ENCODE measurements around the gene MTRF1L.
"Not testable (repeated sequence)": the region's sequence is repeated elsewhere in the genome, so short reads cannot be mapped to it uniquely, and the experiment has no call there.

The MTRF1L gene

DNA sequence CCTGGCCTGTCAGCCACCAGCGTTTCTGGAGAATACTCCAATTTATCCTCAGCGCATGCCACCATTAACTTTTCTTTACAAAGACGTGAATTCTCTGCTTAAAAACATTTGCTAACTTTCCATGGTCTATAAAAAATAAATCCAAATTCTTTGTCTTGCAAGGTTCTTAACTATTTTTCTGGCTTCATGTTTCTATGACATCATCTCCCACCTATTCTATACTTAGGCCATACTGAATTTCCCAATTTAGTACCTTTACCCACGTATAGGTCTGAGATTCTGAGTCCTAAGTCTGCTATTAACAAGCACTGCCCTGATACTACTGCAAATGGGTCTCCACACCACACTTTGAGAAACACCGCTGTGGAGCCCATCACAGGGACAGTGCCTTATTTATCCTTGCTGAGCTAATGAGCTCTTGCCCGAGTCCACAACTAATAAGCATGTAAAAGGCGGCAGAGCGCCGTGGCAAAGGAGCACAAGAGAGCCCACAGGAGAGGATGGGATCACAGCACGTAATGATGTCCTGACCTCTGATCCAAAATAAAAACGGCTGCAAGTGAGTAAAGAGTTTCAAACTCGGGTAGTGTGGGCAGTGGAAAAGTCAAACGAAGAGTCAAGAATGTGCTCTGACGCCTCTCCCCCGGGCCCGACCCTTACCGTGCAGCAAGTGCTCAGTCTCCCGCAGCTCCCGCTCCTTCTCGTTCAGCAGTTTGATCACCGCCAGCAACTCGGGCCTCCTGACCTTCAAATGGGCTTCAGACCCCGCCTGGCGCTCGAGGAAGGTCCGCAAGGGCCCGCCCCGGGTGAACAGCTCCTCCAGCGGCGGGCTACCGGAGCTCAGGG, 519 bp downstream of the MTRF1L start:
- no peak for DNase-seq

DNA sequence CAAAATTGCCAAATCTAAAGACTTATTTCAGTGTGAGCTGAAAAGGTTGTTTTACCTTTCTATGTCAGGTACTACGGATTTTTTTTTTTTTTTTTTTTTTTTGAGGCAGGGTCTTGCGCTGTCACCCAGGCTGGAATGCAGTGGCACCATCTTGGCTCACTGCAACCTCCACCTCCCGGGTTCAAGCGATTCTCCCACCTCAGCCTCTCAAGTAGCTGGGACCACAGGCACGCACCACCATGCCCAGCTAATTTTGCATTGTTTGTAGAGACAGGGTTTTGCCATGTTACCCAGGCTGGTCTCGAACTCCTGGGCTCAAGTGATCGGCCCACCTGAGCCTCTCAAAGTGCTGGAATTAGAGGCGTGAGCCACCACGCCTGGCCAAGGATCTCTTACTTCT, 1.7 kb downstream of the MTRF1L start:
- not testable (repeated sequence) for DNase-seq

DNA sequence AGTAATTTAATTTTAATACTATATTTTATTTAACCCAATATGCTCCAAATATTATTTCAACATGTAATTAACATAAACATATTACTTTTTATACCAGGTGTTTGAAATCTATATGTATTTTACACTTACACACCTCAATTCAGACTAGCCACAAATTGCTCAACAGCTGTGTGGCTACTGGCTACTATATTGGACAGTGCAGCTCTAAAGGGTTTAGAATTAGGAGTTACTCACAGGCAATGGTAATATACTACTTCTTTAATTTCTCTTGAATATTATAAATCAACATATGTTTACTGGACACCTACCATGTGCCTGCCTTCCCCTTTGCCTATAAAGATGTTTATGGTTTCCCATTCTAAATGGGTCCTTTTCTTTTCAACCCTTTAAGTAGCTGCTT, 2.3 kb downstream of the MTRF1L start:
- no peak for DNase-seq

DNA sequence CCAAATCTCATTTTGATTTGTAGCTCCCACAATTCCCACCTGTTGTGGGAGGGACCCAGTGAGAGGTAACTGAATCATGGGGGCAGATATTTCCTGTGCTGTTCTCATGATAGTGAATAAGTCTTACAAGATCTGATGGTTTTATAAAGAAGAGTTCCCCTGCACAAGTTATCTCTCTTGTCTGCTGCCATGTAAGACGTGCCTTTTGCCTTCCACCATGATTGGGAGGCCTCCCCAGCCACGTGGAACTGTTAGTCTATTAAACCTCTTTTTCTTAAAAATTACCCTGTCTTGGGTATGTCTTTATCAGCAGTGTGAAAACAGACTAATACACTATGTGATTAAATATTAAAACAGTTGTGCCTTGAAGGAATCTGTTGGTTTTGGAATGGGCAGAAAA, 3.0 kb downstream of the MTRF1L start:
- not testable (repeated sequence) for DNase-seq

DNA sequence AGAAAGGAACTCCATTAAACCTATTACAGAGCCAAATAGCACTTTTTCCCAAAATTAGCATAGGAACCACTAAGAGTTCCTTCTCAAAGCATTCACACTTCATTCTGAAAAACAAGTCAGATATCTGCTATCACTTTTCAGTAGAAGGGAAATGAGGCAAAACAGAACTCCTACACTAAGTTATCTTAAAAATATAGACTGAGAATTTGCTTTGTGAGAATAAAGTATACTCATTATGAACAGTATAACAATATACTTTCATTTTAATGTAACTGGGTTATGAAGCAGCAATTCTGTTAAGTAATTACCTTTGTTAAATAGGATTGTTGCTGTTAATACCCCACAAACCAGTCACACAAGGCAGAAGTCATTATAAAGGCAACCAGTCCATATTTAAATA, 8.7 kb downstream of the MTRF1L start:
- no peak for DNase-seq

DNA sequence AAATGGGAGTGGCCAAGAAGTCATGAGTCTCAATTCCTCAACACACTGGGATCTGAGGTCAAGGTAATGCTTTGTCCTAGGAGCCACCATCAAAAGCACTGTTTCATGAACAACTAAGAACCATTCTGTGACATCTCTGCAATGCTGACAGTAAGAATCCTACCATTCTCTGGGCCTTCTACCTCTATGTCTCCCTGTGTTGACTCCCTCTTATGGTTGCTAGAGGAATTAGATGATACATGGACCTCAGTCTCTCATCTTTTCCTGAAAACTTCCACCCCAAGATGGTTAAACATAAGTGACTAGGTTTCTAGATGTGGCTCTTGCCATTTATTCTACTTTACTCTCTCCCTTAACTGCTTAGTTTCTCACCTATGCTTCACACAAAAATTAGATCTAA, 9.1 kb downstream of the MTRF1L start:
- no peak for DNase-seq

DNA sequence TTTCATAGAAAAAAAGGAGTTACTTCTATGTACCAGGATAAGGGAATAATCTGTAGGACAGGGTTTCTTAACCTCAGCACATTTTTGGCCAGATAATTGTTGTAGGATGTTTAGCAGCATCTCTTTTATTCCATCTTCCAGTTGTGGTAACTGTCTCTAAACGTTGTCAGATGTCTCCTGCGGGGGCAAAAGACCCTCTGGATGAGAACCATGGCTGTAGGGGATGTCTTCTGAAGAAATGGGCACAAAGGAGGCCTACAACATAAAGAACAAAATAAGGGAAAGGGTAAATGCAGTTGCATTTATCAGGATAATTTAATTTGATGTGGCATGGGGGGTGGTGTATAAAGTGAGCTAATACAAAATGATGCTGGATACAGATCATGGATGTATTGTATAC, 15.5 kb downstream of the MTRF1L start:
- DNase-seq: no peak

DNA sequence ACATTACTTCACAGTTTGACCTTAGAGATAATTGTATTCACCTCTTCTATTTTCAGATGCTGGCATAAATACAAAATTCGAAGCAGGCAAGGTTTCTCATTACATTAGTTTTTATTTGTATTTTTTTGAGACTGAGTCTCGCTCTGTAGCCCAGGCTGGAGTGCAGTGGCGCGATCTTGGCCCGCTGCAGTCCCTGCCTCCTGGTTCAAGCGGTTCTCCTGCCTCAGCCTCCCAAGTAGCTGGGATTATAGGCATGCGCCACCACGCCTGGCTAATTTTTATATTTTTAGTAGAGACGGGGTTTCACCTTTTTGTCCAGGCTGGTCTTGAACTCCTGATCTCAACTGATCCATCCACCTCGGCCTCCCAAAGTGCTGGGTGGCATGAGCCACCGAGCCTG, 17.2 kb downstream of the MTRF1L start:
- DNase-seq: not testable (repeated sequence)

DNA sequence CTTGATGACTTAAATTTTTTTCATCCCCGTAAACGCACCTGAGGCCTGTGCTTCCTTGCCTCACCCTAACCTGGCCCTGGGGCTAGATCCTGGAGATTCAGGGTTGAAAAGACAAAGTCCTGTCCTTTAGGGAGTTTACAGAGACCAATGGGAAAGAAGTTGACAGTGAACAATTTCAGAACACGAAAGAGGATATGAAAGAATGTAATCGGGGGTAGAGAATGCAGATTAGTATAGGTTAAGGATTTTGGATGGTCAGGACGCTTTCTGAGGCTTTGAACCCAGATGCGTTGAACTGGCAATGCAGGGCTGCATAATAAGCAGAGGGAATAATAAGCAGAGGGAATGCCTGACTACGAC, 18.0 kb downstream of the MTRF1L start:
- no peak for DNase-seq

DNA sequence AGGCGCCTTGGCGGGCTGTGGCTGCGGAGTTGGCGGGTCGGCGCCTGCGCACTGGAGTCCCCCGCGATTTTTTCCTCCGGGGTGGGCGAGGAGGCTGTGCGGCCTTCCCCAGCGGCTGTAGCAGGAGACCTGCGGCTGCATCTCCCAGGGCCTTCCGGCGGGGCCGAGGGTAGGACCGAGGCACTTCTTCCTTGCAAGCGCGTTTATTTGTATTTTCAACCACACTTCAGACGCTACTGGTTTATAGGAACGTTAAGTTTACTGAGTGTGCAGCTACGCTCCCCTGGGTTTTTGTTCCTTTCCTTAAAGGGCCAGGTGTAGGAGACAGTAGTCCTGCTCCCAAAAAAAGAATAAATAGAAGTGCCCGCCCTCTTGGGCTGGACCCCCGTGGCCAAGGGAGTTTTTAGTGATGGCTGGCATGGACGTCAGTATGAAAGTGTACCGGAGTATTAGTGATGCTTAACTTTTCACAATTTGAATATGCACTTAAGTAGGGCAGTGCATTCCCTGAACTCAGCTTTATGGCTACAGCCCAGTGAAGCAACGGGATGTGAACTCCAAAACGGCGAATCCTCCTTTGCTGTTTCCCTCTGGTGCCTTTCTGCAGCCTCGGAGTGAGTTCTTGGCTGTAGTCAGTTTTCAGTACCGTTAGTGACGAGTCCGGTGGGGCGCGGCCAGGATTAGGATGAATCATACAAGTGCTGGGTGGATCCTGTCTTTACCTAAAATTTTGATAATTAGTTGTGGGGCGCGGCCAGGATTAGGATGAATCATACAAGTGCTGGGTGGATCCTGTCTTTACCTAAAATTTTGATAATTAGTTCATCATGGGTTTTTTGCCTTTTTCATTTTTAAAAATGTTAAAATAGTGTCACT, 18.6 kb downstream of the MTRF1L start:
- peak; percentile 60 to 64 for DNase-seq

DNA sequence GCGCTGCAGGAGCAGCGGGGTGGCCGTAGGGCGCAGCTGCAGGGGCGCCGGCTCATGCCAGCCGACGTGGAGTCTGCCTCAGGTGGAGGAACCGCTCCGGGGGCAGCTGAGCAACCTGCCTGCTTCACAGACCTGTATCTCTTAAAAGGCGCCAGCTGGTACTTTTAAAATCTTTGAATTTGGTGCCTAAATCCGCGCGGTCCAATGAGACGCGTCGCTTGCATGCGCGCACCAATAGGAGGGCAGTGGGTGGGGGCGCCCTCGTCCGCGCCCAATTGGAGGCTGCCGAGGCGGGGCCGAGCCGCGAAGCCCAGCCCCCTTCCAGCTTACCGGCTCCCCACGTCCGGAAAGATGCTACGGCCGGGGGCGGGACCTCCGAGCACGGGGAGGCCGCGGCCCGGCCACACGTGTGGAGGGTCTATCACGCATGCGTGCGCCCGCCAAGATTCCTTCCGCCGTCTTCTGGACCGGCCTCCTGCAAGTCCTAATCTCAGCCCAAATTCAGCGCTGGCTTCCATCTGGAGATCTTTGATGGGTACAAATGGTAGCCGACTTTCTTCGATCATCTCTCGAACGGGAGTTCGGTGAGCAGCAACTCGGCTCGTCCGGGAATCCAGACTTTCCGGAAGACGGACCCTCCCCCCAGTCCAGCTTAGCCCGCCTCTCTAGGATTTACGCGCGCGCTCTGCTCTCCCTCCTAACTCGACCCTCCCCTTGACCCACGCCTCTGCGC, 19.4 kb downstream of the MTRF1L start, which contains the start of gene FBXO5:
FBXO5 (minus strand) TSS at position 138 of the 733 bp plus-strand sequence; CDS start at position 56, 82 bp downstream.
- peak; percentile 98 for DNase-seq

DNA sequence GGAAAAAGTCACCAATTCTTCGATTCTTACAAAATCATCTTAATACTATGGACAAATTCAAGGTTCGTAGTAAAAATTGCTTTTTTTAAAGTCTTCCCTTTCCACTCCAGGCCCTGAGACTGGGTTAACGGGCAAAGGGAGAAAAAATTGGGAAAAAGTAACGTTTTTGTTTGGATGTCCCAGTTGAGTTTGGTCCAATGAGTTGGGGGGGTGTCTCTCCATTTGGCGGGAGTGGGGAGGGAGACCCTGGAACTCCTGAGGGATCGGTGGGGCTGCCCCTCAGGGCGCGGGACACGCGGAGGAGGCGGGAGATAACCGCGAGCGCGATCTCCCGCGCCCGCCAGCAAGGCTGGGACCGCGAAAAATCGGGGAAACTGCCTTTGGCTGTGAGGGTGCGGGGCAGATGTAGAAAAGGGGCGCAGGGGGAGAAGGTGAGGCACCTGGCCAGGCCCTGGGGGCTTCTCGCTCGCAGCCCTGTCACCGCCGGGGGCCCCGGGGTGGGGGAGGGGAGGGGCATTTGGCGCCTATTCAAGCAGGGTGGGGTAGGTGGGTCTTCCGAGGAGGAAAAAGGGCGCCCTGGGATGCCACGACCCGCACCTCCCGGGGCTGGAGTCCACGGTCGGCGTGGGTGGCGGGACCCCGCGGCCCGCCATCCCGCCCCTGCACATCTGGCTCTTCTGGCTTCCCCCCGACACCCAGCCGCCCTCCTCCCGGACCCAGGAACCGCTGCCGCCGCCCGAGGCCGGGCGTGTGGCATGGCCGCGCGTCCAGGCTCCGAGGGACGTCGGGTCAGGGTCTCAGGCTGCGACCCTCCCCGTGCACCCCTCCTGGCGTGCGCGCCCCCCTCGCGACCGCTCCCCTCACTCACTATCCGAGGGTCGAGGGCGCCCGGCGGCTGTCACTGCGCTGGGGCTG, 20.3 kb downstream of the MTRF1L start:
- no peak for DNase-seq

DNA sequence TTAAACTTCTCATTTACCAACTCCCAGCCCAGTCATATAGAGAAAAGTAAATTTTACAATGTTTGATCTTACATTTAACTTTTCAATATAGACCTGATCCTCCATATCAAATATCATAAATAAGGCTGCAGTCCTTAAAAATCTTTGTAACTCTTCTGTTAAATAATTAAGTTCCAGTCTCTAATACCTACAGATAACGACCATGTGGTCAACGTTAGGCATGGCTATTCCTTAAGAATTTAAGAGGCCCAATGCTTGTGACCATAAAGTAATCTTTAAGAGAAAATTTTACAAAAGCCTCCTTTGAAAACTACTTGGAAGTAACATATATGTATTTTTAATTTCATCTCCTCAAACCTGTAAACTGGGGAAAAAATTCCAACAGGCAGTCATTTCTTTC, 21.3 kb downstream of the MTRF1L start:
- DNase-seq: no peak

DNA sequence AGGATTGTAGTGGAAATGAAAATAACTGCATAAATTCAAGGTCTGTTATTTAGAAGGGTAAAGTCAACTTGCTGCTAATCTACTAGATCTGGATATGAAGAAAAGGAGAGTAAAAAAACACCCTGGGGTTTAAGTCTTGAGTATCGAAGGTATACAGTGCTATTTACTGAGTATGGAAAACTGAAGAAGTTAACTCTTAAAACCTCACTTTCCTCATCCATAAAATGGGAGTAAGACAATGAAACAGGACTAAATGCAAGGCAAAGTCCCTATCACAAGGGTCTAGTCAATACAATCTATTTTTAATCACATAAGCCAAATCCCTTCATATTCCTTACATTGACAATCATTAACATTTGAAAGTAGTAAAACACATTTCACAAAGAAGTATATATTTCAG, 21.9 kb downstream of the MTRF1L start:
- DNase-seq: no peak

DNA sequence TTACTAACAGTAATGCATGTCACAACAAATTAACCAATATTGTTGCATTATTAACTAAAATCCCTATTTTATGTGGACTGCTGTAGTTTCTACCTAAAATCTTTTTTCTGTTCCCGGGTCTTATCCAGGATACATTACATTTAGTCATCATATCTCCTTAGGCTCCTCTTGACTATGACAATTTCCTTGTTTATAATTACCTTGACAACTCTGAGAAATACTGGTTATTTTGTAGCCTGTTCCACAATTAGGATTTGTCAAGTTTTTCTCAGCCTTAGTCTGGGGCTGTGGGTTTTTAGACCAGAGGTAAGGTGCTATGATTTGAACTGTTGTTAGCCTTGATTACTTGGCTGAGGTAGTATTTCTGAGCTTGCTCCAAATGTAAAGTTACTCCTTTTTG, 23.4 kb downstream of the MTRF1L start:
- no peak for DNase-seq

DNA sequence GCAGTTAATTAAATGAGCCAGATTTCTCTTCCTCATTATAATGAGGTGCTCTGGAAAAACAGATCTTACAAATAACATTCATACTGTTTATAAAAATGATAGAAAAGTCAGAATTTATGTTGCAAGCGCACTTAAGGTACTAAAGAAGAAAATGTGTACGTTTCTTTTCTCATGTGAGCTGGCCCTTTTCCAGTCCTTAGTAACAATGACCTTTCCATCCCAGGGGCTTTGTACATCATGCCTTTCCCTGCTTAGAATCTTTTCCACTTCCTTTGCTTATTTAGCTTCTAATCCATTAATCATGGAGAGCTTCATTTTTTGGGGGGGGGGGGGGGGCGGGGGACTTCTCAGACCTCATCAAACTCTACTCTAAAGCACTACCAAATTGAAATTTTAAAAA, 24.5 kb downstream of the MTRF1L start:
- DNase-seq: no peak

DNA sequence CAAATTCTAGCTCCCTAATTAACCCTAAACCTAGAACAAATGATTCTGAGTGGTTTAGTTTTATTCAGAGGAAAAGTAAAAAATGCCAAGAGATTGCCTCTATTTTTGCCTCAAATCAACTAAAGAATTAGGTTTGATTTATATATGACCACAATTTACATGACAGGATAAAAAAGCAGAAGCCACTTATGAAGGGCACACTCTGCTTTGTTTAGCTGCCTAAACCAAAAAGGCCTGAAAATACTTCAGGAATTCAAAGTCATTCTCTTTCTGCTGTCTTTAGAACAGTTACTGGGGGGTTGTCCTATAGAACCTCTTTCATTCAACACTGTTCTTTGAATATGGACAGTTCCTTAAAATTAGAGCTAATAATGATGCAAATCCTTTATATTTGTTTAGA, 25.0 kb downstream of the MTRF1L start:
- DNase-seq: no peak

DNA sequence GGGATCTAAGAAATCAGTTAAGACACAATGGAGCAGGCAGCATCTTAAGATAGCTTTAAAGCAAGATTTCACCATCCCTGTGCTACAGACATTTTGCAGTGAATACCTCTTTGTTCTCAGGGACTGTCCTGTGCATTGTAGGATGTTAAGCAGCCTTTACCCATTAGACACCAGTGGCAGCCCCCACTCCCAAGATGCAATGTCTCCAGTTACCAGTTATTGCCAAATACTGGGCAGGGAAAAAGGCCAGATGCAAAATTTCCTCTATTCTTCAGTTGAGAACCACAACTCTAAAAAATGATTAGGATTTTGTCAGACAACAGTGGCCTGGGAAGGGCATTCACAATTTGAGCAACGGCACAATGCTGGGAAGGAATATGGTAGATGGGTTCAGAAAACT, 25.8 kb downstream of the MTRF1L start:
- no peak for DNase-seq

DNA sequence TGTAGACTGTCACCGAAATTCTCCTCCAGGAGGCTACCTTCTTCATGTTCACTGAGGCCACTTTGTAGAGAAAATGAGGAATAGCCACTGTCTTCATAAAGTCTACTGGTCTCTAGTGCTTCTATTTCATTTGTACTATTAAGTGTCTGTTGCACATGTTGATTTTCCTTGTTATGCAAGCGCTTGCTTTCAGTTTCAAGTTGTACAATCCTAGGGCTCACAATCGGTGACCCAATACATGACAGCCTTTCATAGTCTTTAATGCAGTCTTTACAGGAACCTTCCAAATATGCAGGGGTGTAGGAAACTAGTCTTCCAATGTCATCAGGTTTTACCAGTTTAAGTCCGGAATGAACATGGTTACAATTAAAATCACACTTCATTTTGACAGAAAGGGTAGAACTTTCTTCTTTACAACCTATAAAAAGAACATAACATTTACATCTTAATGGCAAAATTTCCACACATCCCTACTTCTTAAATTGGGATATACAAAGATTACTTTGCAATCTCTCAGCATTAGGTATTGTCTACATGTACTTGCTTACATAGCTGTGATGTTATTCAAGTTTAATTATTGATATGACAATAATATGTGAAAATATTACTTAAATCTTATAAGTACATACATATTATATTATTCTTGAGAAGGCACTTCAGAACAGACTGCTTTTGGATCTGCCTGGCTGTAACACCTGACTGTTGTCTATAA, 27.1 kb downstream of the MTRF1L start:
- DNase-seq: peak; percentile 32 to 62

DNA sequence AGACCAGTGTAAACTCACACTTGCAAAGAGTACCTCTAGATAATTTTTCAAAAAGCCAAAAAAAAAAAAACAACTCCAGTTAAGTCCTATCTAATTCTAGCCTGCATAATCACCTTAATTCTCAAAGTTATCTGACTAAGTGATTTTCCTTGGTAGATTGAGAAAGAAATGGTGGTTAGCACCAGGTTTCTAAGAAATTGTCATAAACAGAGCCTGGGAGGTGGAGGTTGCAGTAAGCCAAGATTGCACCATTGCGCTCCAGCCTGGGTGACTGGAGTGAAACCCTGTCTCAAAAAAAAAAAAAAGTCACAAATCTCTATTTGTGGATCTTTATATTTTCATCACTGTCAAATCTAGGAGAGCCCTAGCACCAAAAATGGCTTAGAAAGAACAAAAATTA, 28.6 kb downstream of the MTRF1L start:
- DNase-seq: no peak

DNA sequence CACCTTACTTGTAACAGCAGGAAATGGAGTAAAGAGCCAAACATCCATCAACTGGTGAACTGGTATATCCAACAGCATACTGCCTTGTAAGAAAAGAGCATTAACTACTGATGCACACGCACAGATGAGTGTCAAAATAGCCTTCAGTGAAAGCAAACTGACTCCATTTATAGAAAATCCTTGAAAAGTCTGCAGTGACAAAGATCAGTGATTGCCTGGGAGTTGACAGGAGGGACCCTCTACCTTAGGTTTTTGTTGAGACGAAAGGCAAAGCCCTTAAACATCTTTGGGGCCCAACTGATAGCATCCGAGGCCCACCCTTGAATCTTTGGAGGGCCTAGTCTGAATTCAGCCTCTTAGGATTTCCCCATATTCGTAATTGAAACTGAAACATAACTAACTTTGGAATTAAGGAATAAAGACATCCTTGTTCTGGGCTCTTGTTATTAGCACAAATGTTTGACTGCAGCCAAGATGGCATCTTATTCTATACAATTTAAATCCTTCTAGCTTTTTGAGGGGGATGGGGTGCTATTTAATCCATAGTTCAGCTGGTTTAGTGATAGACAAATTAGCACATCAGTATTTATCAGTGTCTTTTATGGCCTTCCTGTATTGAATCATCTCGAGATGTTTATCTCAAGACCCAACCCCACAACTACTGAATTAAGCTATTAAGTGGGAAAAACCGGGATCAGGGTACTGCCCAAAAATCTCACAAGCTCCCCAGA, 32.7 kb downstream of the MTRF1L start:
- no peak for DNase-seq
